DMS153 treated with DMSO at 0.1 percent for 48 hours (cell line): ENCODE results near the gene EEA1.

Experiments used
- DNase-seq: peaks from one replicate; lab custom pipeline; 2025; ENCODE audit not compliant: unreplicated experiment; lab: John Stamatoyannopoulos, UW

The EEA1 gene

DNA sequence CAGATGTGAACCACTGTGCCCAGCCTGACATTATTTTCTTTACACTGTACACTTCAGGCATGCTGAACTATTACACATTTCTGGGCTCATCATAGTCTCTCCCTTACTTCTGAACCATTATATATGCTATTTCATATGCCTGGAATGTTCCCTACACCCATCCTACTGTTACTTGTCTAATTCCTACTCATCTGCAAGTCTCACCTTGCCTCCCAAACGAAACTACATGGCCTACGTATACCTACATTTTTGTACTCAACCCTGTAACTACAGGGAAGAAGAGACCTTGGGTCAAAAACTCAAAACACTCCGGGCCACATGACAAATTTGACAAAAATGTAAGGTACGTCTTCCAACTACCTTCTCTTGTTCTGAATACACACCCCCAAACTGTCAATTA is 9.5 kb upstream of the EEA1 start:
- no peak for DNase-seq

DNA sequence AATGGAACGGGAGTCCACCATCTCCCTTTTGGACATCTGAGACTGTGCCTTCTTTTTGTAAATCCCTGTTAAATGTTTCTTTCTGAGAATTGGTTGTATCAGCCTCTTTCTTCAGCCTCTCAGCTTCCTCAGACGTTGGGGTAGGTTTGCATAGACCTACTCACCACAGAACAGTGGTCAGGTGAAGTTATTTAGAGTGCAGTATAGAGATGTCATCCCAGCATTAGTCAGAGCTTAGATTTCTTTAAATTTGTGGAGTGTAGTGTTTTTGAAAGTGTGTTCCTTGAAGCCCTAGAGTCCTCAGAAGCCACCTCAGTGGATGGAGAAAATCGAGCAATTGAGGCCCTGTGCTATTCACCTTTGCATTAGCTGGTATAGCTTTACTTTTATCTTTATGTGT is 8.9 kb upstream of the EEA1 start:
- no peak for DNase-seq

DNA sequence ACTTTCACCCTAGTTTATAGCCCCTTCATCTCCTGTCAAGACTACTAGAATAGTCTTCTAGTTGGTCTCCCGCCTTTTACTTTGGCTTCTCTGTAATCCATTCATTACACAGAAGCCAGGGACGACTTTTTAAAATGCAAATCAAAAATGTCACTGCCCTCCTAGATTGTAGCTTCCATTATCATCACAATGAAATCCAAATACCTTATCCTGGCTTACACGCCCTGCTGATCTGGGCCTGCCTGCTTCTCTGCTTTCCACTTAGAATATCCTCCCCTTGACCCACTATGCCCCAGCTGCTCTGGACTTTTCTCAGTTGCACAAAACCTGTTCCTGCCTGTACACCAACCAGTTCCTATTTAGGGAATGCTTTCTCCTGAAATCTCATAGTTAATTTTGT is 4.5 kb upstream of the EEA1 start:
- DNase-seq = no peak

DNA sequence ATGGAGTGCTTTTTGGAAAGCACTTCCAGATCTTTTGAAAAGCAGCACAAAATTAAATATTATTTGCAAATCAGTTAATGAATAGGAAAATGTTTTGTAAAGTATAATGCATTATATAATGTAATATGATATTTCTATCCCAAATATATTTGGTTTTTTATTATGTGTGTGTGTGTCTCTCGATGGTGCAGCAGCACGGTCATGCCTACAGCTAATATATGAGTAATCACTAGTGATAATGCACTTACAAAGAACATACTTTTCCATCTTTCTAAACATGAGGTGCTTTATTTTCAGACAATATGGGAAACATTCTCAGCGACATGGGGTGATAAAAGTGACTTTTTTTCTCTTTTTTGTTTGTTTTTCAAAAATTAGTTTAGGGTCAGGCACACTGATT is 1.3 kb upstream of the EEA1 start:
- DNase-seq = no peak

DNA sequence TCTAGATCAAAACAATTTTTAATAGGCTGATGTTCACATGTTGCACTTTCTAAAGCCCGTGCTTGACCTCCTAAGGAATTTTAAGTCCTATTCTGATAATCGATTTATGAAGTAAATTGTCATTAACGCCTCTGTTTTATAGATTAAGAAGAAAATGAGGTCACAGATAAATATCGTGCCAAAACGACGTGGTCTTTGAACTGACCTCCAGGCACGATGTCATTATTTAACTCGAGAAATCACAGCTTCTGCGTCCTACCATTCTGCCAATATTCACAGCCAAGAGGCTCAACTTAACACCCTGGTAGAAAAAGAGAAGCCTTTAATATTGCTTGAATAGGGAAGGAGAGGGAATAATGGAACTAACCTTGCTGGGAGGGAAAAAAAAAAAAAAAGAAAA is 888 bp upstream of the EEA1 start:
- DNase-seq = no peak

DNA sequence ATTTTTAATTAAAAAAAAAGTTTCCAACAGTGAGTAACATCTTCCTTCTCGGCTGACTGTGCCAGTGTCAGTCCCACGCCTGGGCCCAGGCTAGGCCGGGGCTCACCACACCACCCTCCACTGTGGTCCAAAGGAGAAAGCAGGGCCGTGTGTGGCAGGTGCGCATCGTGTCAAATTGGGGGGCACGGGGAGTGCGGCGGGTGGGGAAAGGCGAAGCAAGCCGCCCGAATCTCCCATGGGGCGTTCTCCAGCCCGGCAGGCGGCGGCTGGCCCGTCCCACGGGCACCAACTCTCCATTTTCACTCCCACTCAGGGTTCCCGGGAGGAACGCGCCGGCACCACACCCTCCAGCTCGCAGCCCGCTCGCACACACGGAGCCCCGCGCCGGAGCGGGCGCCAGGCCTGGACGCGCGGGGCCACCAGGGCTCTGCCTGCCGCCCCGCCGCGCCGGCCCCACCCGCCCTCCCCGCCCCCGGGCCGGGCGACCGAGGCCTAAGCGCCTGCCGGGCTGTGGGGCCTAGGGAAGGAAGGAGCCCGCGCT is 604 bp downstream of the EEA1 start:
- no peak for DNase-seq

DNA sequence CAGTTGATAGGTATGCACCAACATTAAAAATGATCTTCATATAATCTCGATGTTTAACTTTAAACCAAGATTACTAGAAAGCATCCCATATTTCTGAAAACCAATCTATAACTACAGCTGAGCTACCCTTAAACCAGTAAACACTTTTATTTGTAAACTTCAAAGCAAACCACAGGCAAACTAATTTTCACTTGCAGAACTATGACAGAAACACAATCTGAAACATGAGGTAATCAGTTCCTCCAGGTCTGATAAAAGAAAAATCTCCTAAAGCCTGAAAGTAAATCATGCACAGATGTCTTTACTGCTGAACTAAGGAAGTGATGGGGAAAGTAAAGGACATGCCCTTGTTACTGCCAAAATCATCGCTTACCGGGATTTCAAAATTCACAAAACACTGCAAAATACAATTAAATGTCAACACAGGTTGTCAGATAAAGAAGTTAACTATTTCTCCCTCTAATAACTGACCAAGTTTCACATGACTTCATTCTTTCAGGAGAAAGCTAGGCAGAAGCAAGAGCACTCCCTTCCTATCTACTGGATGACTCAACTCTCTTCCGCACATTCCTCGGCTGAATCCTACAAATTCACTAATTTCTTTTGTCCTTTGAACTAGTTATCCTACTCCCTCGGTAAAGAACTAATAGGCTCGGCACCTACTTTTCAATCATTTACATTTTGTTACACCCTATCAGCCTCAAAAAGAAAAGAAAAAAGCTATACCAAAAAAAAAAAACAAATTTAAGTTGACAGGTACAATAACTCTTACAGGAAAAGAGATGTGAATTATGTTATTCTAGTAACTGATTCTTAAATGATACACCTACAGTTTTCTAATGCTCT is 1.4 kb downstream of the EEA1 start:
- DNase-seq = no peak

DNA sequence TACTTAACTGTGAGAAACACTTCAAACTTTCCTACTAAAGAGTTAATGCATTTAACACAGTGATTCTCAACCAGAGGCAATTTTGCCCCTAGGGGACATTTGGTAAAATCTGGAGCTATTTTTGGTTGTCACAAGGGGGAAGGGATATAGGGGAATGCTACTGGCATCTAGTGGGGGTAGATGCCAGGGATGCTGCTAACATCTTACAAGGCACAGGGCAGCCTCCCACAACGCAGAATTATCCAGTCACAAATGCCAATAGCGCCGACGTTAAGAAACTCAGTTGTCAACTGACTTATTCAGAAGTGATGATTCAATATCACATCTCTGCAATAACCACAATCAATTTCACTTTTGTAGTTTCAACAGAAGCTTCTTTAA is 2.0 kb downstream of the EEA1 start:
- no peak for DNase-seq

DNA sequence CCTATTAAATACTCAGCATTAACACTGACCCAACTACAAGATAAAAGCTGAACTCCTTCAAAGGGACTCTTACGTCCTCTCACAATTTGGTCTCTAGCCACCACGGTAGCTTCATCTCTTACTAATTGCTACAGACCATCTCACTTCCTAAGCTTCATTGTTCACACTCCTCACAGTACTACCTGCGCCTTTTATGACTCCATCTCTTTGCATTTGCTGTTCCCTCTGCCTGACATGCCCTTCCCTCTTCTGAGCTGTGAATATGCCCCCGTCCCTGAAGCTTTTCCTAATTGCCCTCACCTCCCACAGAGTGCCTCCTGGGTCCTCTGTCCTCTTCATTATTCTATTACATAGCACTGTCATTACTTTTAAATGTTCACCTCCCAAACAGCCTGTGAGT is 2.5 kb downstream of the EEA1 start:
- no peak for DNase-seq

DNA sequence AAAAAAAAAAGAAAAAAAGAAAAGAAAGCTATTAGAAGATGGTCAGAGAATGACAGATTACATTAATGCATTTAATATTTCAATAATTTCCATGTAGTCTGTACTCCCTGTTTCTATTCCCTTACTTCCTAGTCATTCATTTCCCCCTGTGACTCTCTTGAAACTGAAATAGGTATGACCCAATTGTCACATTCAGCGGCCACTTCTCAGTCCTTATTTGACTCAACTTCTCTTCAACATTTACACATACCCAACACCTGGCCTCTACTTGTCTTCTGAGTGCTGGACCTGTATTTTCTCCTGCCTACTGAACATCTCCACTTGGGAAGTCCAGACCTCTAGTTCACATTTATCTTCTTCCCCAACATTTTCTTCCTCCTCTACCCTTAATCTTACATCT is 7.2 kb downstream of the EEA1 start:
- DNase-seq = no peak

DNA sequence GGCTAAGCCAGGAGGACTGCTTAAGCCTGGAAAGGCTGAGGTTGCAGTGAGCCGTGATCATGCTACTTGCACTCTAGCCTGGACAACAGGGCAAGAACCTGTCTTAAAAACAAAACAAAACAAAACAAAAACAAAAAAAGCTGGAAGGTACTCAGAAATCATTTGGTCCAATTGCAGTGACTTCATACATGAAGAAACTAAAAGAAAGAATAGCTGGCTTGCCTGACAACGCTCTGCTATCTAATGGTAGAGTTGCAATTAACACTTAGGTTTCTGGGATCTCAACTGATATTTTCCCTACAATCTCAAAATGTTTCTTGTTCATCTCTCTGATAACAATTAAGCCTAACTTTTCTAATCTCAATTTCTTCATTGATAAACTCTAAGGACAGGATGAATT is 13.7 kb downstream of the EEA1 start:
- no peak for DNase-seq

DNA sequence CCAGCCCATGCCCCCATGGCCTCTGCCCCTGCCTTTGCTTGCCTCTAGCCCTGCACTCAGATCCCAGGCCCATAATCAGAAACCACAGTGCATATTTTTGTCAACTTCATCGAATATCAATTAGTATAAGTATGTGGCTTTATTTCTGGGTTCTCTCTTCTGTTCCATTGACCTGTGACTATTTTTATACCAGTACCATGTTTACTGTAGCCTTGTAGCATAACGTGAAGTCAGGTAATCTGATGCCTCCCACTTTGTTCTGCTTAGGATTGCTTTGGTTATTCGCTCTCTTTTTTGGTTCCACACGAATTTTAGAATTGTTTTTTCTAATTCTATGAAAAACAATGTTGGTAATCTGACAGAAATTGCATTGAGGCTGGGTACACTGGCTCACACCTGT is 14.9 kb downstream of the EEA1 start:
- DNase-seq = no peak

DNA sequence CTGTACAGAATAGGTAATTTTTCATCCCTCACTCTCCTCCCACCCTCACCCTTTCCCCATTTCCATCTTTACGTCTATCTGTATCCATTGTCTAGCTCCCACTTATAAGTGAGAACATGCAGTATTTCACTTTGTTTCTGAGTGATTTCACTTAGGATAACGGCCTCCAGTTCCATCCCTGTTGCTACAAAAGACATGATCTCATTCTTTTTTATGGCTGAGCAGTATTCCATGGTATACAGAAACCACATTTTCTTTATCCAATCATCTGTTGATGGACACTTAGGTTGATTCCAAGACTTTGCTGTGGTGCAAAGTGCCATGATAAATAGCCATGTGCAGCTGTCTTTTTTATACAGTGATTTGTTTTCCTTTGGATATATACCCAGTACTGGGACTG is 16.4 kb downstream of the EEA1 start:
- DNase-seq = no peak

DNA sequence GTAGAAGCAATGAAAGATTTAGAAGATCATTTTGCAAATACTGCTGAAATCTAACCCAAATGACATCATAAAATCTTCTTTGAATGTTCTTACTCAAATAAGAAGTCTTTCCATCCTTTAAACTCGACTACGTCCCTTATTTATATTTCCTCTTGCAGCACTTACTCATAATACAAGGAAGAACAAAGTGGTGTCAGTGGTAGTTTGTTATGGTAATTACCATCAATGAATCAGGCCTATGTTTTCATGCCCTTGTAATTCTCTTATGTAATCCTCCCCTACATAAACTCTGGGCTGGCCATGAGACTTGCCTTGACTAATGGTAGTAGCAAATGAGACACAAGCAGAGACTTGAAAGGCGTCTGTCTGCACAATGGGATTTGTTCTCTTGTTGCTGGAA is 17.0 kb downstream of the EEA1 start:
- DNase-seq = no peak

DNA sequence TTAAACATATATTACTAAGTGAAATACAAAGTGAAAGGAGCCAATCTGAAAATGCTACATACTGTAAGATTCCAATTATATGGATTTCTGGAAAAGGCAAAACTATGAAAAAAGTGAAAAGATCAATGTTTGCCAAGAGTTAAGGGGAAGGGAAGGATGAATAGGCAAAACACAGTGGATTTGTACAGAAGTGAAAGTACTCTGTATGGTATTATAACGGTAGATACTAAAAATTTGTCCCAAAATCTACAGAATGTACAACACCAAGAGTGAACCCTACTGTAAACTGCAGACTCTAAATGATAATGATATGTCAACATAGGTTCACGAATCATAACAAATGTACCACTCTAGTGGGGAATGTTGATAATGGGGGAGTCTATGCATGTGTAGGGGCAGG is 17.8 kb downstream of the EEA1 start:
- no peak for DNase-seq

DNA sequence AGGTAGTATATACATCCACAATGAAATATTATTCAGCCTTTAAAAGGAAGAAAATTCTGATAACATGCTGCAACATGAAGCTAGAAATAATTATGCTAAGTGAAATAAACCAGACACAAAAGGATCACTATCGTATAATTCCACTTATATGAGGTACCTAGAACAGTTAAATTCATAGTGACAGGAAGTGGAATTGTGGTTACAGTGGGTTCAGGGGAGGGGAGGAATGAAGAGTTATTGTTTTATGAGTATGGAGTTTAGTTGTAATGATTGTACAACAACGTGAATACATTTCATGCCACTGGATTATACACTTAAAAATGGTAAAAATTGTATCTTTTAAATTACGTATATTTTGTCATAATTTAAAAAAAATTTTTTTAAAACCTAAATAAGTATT is 21.0 kb downstream of the EEA1 start:
- DNase-seq = no peak

DNA sequence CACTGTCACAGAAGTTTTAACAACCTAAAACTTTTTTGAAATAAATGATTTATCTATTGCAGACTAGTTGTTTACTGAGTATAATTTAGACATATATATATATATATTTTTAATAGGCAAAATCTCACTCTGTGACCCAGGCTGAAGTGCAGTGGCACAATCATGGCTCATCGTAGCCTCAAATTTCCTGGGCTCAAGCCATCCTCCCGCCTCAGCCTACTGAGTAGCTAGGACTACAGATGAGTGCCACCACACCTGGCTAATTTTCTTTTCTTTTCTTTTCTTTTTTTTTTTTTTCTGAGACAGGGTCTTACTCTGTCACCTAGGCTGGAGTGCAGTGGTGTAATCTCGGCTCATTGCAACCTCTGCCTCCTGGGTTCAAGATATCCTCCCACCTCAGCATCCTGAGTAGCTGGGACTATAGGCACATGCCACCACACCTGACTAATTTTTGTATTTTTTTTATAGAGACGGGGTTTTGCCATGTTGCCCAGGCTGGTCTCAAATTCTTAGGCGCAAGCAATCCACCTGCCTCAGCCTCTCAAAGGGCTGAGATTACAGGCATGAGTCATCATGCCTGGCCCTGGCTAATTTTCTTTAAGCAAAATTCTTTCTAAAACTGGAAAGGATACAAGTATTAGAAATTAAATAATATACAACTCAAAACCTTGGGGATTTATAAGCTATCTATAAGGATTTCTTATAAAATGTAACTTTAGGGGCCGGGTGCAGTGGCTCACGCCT is 23.1 kb downstream of the EEA1 start:
- no peak for DNase-seq

DNA sequence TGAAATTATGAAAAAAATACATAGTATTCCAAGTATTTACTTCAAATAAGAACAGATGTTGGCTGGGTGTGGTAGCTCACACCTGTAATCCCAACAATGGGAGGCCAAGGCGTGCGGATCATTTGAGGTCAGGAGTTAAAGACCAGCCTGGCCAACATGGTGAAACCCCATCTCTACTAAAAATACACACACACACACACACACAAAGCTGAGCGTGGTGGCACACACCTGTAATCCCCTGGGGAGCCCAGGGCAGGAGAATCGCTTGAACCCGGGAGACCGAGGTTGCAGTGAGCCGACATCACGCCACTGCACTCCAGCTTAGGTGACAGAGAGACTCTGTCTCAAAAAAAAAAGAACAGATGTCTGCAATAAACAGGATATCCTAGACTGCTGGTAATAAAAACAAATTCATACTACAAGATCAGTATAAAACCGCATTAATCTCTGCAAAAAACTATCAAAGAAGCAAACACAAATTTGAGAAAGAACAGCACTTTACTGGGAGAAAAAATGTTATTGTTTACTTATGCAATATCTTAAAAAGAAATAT is 23.8 kb downstream of the EEA1 start:
- DNase-seq = no peak

DNA sequence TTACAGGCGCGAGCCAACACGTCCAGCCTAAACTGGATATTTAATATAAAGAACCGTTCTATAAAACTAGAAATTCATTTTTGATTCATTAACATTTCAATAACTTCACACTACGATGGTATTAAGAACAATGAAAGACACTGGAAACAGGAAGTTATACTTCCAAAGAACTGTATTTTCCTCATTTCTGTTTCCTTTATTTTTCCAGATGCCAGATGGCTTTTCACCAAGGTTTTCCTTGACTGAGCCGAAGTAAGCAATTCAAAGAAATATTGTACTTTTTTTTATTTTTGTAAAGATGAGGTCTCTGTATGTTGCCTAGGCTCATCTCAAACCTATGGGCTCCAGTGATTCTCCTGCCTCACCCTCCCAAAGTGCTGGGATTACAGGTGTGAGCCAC is 28.2 kb downstream of the EEA1 start:
- no peak for DNase-seq

DNA sequence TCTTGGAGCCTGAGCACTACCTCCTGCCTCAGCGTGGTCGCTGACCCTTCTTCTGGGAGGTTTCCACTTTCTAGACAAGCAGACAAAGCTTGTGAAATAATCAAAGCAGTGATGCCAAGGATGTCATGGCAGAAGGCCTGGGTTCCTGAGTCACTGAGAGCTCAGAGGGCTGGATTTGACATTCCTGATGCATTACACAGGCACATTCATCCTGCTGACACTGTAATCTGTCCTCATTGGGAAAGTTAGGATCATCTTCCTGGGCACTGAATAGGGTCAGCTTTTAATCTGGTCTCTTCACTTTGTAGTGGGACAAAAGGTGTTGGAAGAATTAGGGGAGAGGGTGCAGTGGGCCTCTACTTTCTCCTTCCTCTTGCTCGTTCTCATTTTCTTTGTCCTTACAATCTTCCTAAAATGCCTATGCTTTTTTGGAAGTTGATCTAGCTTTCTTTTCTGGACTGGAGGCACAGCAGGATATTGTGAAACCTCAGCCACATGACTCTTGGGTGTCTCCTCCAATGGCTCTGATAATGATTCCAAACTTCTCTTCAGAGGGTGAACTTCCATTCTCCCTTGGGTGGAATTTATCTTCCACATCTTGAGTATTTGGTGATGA is 29.6 kb downstream of the EEA1 start:
- DNase-seq = no peak

DNA sequence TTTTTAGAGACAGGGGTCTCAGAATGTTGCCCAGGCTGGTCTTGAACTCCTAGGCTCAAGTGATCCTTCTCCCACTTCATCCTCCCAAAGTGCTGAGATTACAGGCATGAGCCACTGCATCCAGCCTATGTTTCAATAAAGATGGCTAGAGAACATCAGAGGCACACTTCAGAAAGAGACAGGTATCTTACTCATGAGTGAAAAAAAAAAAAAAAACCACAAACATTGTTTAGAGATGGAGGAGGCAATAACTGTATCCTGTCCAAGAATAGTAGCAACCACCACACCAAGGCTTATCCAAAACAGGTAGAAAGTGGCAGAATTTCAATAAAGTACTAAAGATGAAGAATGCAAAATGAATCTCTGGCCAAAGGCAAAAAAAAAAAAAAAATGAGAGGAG is 30.3 kb downstream of the EEA1 start:
- no peak for DNase-seq

DNA sequence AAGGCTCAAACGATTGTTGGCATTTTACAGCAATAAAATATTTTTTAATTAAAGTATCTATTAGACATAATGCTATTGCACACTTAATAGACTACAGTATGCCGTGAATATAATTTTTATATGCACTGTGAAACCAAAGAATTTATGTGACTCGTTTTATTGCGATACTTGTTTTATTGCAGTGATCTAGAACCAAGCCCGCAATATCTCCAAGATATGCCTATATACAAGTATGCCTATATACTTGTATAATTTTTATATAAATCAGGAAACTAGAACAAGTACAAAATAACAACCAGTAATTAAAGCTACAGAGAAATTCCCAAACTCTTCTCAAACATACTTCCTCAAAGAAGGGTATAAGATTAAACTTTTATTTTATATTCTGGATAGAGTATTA is 31.3 kb downstream of the EEA1 start:
- DNase-seq = no peak
